HEK293 (cell line): ENCODE measurements around the gene TIAL1.
A peak's percentile ranks its signal among the peaks of the same experiment; 100 is the strongest.

Experiments used
- HOXD13 ChIP-seq: sonication (generic); formaldehyde crosslinking; IDR thresholded peaks from 2 replicates; pipeline ENCODE4 v1.8.0; 2022; ENCODE audit warnings: missing genetic modification reagents, borderline replicate concordance
- MEIS1 ChIP-seq: sonication (generic); formaldehyde crosslinking; IDR thresholded peaks from 2 replicates; pipeline ENCODE4 v1.8.1; 2022; ENCODE audit warnings: missing genetic modification reagents, mild to moderate bottlenecking, borderline replicate concordance
- MYNN ChIP-seq: fragments of 450-650 bp; formaldehyde crosslinking; IDR thresholded peaks from 2 replicates; pipeline ENCODE4 v1.5.1; 2016; ENCODE audit warnings: missing biosample characterization, missing genetic modification characterization, borderline replicate concordance
- MZF1 ChIP-seq: fragments of 450-650 bp; formaldehyde crosslinking; IDR thresholded peaks from 2 replicates; pipeline ENCODE4 v1.5.1; 2017; ENCODE audit warnings: missing biosample characterization, missing genetic modification characterization, borderline replicate concordance
- OVOL3 ChIP-seq: fragments of 450-650 bp; formaldehyde crosslinking; IDR thresholded peaks from 2 replicates; pipeline ENCODE4 v1.5.1; 2016; ENCODE audit warnings: missing biosample characterization, missing genetic modification characterization
- ZBTB1 ChIP-seq: fragments of 450-650 bp; formaldehyde crosslinking; IDR thresholded peaks from 2 replicates; pipeline ENCODE4 v1.5.1; 2016; ENCODE audit warnings: missing biosample characterization, missing genetic modification characterization
- ZNF174 ChIP-seq: fragments of 450-650 bp; formaldehyde crosslinking; IDR thresholded peaks from 2 replicates; pipeline ENCODE4 v1.5.0; 2017; ENCODE audit warnings: missing biosample characterization, mild to moderate bottlenecking, missing genetic modification characterization
- ZNF214 ChIP-seq: fragments of 450-650 bp; formaldehyde crosslinking; IDR thresholded peaks from 2 replicates; pipeline ENCODE4 v1.5.1; 2017; ENCODE audit warnings: missing biosample characterization, mild to moderate bottlenecking, missing genetic modification characterization, borderline replicate concordance
- ZNF292 ChIP-seq: fragments of 450-650 bp; formaldehyde crosslinking; IDR thresholded peaks from 2 replicates; pipeline ENCODE4 v1.5.1; 2016; ENCODE audit warnings: low read depth, missing biosample characterization, missing genetic modification characterization, borderline replicate concordance
- ZNF324 ChIP-seq: fragments of 450-650 bp; formaldehyde crosslinking; IDR thresholded peaks from 2 replicates; pipeline ENCODE4 v1.5.1; 2016; ENCODE audit warnings: missing biosample characterization, missing genetic modification characterization
- ZNF621 ChIP-seq: fragments of 450-650 bp; formaldehyde crosslinking; IDR thresholded peaks from 2 replicates; pipeline ENCODE4 v1.5.1; 2017; ENCODE audit warnings: missing biosample characterization, missing genetic modification characterization
- ZNF658 ChIP-seq: fragments of 450-650 bp; formaldehyde crosslinking; IDR thresholded peaks from 2 replicates; pipeline ENCODE4; 2016; ENCODE audit warnings: missing biosample characterization, missing genetic modification characterization
- ZNF677 ChIP-seq: fragments of 450-650 bp; IDR thresholded peaks from 2 replicates; pipeline ENCODE4 v1.5.0; 2018; ENCODE audit warnings: missing biosample characterization, mild to moderate bottlenecking, missing genetic modification characterization, moderate library complexity
- ZNF701 ChIP-seq: fragments of 450-650 bp; formaldehyde crosslinking; IDR thresholded peaks from 2 replicates; pipeline ENCODE4 v1.5.1; 2016; ENCODE audit warnings: missing biosample characterization, missing genetic modification characterization
- ZNF777 ChIP-seq: fragments of 450-650 bp; formaldehyde crosslinking; IDR thresholded peaks from 2 replicates; pipeline ENCODE4 v1.5.1; 2017; ENCODE audit warnings: missing biosample characterization, missing genetic modification characterization, borderline replicate concordance
- ZXDB ChIP-seq: fragments of 450-650 bp; formaldehyde crosslinking; IDR thresholded peaks from 2 replicates; pipeline ENCODE4 v1.5.1; 2016; ENCODE audit warnings: missing biosample characterization, missing genetic modification characterization
- TF ChIP-seq, protein P1 (sequence below): sonication (generic); formaldehyde crosslinking; IDR thresholded peaks from 2 replicates; pipeline ENCODE4 v1.8.1; 2022; ENCODE audit warnings: mild to moderate bottlenecking, moderate library complexity, missing genetic modification reagents
- TF ChIP-seq, protein P2 (sequence below): fragments of 450-650 bp; formaldehyde crosslinking; IDR thresholded peaks from 2 replicates; pipeline ENCODE4 v1.5.1; 2017; ENCODE audit warnings: missing biosample characterization, missing genetic modification characterization
- TF ChIP-seq, protein P3 (sequence below): fragments of 450-650 bp; formaldehyde crosslinking; IDR thresholded peaks from 2 replicates; pipeline ENCODE4 v1.5.1; 2016; ENCODE audit warnings: missing biosample characterization, missing genetic modification characterization, borderline replicate concordance
- TF ChIP-seq, protein P4 (sequence below): fragments of 450-650 bp; formaldehyde crosslinking; IDR thresholded peaks from 2 replicates; pipeline ENCODE4 v1.5.1; 2016; ENCODE audit warnings: missing biosample characterization, missing genetic modification characterization
- TF ChIP-seq, protein P5 (sequence below): fragments of 450-650 bp; formaldehyde crosslinking; IDR thresholded peaks from 2 replicates; pipeline ENCODE4 v1.5.1; 2017; ENCODE audit warnings: missing biosample characterization, missing genetic modification characterization
- TF ChIP-seq, protein P6 (sequence below): fragments of 450-650 bp; IDR thresholded peaks from 2 replicates; pipeline ENCODE4 v1.5.1; 2018; ENCODE audit warnings: missing biosample characterization, mild to moderate bottlenecking, missing genetic modification characterization
- TF ChIP-seq, protein P7 (sequence below): fragments of 450-650 bp; formaldehyde crosslinking; IDR thresholded peaks from 2 replicates; pipeline ENCODE4 v1.5.1; 2017; ENCODE audit warnings: missing biosample characterization, mild to moderate bottlenecking, missing genetic modification characterization, moderate library complexity
- TF ChIP-seq, protein P8 (sequence below): IDR thresholded peaks from 2 replicates; pipeline ENCODE4 v1.6.1; 2011; ENCODE audit warnings: mild to moderate bottlenecking, low read depth, low read length, borderline replicate concordance

Gene TIAL1

DNA sequence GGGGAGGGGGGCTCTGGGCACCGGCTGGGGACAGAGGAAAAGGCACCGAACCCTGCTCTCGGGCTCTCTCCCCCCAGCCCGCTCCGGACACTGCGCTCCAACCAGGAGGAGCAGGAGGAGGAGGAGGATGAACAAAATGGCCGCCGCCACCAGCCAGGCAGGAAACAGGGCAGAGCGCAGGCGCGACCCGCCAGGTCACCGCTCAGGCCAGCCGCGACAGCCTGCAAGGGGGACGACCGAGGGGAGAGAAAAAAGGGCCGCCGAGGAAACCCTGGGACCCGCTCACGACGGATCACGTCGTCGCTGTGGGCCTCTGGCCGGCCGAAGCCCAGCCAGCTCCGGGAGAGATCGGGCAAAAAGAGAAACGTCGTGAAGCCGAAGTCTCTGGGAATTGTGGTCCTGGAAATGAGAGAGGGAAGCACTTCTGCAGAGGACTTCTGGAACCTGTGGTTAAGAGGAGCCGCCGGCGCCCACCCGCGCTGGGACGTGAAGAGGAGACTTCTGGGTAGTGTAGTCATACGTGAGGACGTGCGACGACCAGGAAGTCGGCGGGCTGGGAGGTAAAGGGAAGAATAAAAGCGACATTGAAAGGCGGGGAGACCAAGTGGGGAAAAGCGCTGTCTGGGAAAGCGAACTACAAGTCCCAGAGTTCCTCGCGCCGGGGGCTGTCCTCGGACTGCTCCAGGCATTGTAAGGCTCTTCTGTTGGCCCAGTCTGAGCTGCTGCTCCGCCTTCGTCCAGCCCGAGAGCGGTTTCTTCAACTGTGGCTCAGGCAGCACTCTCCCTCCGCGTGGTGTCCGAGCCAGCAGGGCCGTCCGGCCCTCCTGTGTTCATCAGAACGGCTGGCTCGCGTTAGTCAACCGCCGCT lies at the start of gene TIAL1 (continued):
- TF ChIP-seq, protein P1, sequence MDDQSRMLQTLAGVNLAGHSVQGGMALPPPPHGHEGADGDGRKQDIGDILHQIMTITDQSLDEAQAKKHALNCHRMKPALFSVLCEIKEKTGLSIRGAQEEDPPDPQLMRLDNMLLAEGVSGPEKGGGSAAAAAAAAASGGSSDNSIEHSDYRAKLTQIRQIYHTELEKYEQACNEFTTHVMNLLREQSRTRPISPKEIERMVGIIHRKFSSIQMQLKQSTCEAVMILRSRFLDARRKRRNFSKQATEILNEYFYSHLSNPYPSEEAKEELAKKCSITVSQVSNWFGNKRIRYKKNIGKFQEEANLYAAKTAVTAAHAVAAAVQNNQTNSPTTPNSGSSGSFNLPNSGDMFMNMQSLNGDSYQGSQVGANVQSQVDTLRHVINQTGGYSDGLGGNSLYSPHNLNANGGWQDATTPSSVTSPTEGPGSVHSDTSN (CRISPR knock-in tag) = no peak
- TF ChIP-seq, protein P2, sequence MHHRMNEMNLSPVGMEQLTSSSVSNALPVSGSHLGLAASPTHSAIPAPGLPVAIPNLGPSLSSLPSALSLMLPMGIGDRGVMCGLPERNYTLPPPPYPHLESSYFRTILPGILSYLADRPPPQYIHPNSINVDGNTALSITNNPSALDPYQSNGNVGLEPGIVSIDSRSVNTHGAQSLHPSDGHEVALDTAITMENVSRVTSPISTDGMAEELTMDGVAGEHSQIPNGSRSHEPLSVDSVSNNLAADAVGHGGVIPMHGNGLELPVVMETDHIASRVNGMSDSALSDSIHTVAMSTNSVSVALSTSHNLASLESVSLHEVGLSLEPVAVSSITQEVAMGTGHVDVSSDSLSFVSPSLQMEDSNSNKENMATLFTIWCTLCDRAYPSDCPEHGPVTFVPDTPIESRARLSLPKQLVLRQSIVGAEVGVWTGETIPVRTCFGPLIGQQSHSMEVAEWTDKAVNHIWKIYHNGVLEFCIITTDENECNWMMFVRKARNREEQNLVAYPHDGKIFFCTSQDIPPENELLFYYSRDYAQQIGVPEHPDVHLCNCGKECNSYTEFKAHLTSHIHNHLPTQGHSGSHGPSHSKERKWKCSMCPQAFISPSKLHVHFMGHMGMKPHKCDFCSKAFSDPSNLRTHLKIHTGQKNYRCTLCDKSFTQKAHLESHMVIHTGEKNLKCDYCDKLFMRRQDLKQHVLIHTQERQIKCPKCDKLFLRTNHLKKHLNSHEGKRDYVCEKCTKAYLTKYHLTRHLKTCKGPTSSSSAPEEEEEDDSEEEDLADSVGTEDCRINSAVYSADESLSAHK (tag by site-specific recombination) = peak; percentile 18; the same call in 1 of the 2 replicates
- TF ChIP-seq ZNF292 (tag by site-specific recombination) (no peak), ZNF658 (no peak), ZNF777 (tag by site-specific recombination) (peak; percentile 53; the same call in 1 of the 2 replicates), ZNF677 (no peak), ZNF324 (peak; percentile 39; the same call in 1 of the 2 replicates), ZNF701 (tag by site-specific recombination) (no peak), MYNN (tag by site-specific recombination) (no peak), ZNF174 (no peak), MEIS1 (CRISPR knock-in tag) (no peak), ZBTB1 (tag by site-specific recombination) (no peak), ZNF214 (tag by site-specific recombination) (no peak), OVOL3 (peak; percentile 55; the same call in 1 of the 2 replicates), ZXDB (tag by site-specific recombination) (peak; percentile 86), MZF1 (peak; percentile 66), ZNF621 (tag by site-specific recombination) (no peak), HOXD13 (CRISPR knock-in tag) (0 out of 2 replicates have a peak, but pooled peaks have one; percentile 7)
- TF ChIP-seq, protein P3, sequence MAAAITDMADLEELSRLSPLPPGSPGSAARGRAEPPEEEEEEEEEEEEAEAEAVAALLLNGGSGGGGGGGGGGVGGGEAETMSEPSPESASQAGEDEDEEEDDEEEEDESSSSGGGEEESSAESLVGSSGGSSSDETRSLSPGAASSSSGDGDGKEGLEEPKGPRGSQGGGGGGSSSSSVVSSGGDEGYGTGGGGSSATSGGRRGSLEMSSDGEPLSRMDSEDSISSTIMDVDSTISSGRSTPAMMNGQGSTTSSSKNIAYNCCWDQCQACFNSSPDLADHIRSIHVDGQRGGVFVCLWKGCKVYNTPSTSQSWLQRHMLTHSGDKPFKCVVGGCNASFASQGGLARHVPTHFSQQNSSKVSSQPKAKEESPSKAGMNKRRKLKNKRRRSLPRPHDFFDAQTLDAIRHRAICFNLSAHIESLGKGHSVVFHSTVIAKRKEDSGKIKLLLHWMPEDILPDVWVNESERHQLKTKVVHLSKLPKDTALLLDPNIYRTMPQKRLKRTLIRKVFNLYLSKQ (tag by site-specific recombination) = no peak
- TF ChIP-seq, protein P4, sequence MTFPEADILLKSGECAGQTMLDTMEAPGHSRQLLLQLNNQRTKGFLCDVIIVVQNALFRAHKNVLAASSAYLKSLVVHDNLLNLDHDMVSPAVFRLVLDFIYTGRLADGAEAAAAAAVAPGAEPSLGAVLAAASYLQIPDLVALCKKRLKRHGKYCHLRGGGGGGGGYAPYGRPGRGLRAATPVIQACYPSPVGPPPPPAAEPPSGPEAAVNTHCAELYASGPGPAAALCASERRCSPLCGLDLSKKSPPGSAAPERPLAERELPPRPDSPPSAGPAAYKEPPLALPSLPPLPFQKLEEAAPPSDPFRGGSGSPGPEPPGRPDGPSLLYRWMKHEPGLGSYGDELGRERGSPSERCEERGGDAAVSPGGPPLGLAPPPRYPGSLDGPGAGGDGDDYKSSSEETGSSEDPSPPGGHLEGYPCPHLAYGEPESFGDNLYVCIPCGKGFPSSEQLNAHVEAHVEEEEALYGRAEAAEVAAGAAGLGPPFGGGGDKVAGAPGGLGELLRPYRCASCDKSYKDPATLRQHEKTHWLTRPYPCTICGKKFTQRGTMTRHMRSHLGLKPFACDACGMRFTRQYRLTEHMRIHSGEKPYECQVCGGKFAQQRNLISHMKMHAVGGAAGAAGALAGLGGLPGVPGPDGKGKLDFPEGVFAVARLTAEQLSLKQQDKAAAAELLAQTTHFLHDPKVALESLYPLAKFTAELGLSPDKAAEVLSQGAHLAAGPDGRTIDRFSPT = no peak
- TF ChIP-seq, protein P5, sequence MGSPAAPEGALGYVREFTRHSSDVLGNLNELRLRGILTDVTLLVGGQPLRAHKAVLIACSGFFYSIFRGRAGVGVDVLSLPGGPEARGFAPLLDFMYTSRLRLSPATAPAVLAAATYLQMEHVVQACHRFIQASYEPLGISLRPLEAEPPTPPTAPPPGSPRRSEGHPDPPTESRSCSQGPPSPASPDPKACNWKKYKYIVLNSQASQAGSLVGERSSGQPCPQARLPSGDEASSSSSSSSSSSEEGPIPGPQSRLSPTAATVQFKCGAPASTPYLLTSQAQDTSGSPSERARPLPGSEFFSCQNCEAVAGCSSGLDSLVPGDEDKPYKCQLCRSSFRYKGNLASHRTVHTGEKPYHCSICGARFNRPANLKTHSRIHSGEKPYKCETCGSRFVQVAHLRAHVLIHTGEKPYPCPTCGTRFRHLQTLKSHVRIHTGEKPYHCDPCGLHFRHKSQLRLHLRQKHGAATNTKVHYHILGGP (tag by site-specific recombination) = no peak
- TF ChIP-seq, protein P6, sequence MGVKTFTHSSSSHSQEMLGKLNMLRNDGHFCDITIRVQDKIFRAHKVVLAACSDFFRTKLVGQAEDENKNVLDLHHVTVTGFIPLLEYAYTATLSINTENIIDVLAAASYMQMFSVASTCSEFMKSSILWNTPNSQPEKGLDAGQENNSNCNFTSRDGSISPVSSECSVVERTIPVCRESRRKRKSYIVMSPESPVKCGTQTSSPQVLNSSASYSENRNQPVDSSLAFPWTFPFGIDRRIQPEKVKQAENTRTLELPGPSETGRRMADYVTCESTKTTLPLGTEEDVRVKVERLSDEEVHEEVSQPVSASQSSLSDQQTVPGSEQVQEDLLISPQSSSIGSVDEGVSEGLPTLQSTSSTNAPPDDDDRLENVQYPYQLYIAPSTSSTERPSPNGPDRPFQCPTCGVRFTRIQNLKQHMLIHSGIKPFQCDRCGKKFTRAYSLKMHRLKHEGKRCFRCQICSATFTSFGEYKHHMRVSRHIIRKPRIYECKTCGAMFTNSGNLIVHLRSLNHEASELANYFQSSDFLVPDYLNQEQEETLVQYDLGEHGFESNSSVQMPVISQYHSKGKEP (tag by site-specific recombination) = no peak; the same call in 1 of the 2 replicates
- TF ChIP-seq, protein P7, sequence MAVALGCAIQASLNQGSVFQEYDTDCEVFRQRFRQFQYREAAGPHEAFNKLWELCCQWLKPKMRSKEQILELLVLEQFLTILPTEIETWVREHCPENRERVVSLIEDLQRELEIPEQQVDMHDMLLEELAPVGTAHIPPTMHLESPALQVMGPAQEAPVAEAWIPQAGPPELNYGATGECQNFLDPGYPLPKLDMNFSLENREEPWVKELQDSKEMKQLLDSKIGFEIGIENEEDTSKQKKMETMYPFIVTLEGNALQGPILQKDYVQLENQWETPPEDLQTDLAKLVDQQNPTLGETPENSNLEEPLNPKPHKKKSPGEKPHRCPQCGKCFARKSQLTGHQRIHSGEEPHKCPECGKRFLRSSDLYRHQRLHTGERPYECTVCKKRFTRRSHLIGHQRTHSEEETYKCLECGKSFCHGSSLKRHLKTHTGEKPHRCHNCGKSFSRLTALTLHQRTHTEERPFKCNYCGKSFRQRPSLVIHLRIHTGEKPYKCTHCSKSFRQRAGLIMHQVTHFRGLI (tag by site-specific recombination) = 0 out of 2 replicates have a peak, but pooled peaks have one; percentile 63
- TF ChIP-seq, protein P8, sequence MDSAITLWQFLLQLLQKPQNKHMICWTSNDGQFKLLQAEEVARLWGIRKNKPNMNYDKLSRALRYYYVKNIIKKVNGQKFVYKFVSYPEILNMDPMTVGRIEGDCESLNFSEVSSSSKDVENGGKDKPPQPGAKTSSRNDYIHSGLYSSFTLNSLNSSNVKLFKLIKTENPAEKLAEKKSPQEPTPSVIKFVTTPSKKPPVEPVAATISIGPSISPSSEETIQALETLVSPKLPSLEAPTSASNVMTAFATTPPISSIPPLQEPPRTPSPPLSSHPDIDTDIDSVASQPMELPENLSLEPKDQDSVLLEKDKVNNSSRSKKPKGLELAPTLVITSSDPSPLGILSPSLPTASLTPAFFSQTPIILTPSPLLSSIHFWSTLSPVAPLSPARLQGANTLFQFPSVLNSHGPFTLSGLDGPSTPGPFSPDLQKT = no peak
